ENCODE data around the gene GPHB5.
A peak's percentile ranks its signal among the peaks of the same experiment; 100 is the strongest.
"Not testable (repeated sequence)": the region's sequence is repeated elsewhere in the genome, so short reads cannot be mapped to it uniquely, and the experiment has no call there.

The GPHB5 gene

DNA sequence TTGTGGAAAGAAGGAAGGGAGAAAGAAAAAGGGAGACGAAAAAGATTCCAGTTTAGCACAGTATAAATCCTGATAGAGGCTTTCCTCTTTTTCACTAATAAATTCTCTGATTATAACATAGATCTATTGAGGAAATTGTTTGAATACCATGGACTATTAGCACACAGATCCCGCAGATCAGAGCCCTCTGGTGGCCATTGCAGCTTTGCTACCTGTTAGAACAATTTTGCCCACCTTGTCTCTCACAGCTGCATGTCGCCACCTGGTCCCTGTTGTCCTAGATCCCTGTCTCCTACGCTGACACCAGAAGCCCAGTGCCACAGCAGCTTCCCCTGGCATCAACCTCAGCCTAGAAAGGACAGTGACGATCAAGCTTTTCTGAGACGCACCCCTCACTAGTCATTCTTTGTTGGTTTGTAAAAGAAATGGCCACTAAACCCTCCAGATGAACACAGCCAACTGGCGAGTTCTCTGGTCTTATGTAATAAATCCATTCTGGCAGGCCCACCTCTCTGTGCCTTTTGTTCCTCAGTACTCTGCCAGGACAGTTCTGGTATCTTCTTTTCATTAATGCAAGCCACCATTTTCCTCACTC is 9.9 kb downstream of the GPHB5 start:
- no peak overlapping the region for H3K4me3 ChIP-seq (ENCODE audit: low read depth, low read length)
- no peak for DNase-seq (ENCODE audit: low read depth)
- TF ChIP-seq, protein P1, sequence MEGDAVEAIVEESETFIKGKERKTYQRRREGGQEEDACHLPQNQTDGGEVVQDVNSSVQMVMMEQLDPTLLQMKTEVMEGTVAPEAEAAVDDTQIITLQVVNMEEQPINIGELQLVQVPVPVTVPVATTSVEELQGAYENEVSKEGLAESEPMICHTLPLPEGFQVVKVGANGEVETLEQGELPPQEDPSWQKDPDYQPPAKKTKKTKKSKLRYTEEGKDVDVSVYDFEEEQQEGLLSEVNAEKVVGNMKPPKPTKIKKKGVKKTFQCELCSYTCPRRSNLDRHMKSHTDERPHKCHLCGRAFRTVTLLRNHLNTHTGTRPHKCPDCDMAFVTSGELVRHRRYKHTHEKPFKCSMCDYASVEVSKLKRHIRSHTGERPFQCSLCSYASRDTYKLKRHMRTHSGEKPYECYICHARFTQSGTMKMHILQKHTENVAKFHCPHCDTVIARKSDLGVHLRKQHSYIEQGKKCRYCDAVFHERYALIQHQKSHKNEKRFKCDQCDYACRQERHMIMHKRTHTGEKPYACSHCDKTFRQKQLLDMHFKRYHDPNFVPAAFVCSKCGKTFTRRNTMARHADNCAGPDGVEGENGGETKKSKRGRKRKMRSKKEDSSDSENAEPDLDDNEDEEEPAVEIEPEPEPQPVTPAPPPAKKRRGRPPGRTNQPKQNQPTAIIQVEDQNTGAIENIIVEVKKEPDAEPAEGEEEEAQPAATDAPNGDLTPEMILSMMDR (IDR thresholded peaks at IDR 0.05; ENCODE audit: low read depth, low read length, missing control alignments) = peak; percentile 74

GRCh38 chr14:63304429-63304828 is 14.3 kb downstream of the GPHB5 start:
- not testable (repeated sequence) for H3K4me3 ChIP-seq (ENCODE audit: low read depth, low read length); DNase-seq (ENCODE audit: low read depth)

GRCh38 chr14:63301891-63302534 is 16.7 kb downstream of the GPHB5 start:
- H3K4me3 ChIP-seq (ENCODE audit: low read depth, low read length) = no peak overlapping the region
- TF ChIP-seq, protein P1 (IDR thresholded peaks at IDR 0.05; ENCODE audit: low read depth, low read length, missing control alignments) = no peak
- DNase-seq (ENCODE audit: low read depth) = no peak

GRCh38 chr14:63300854-63301253 is 17.9 kb downstream of the GPHB5 start:
- DNase-seq (ENCODE audit: low read depth) = no peak
- TF ChIP-seq, protein P1 (IDR thresholded peaks at IDR 0.05; ENCODE audit: low read depth, low read length, missing control alignments) = no peak
- H3K4me3 ChIP-seq (ENCODE audit: low read depth, low read length) = no peak overlapping the region

GRCh38 chr14:63299351-63300110 is 19.2 kb downstream of the GPHB5 start:
- H3K4me3 ChIP-seq (ENCODE audit: low read depth, low read length) = no peak overlapping the region
- TF ChIP-seq, protein P1 (IDR thresholded peaks at IDR 0.05; ENCODE audit: low read depth, low read length, missing control alignments) = no peak
- no peak for DNase-seq (ENCODE audit: low read depth)

GRCh38 chr14:63297372-63298063 is 21.2 kb downstream of the GPHB5 start:
- DNase-seq (ENCODE audit: low read depth) = no peak
- H3K4me3 ChIP-seq (ENCODE audit: low read depth, low read length) = no peak overlapping the region
- TF ChIP-seq, protein P1 (IDR thresholded peaks at IDR 0.05; ENCODE audit: low read depth, low read length, missing control alignments) = no peak

DNA sequence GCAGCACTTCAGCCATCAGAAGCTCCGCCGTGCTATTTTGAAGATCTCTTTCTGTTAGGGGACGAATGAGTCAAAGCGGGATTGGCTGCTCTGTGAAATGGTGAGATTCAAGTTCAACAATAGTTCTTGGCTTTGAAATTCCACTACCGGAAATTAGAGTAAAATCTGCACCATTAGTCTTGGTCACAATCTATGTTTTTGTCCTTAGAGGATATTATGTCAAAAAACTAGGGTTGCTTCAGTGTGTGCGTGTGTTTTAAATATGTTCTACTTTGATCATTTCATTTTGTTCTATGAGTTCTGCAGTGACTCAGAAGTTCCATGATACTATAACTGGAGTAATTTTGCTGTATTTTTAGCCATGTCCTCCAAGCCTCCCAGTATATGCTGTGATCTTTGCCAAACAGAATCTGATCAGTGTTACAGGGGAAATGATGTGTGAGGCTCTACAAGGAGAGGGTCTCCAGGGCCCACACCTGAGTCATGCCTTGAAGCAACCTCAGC is 22.6 kb downstream of the GPHB5 start:
- TF ChIP-seq, protein P1 (IDR thresholded peaks at IDR 0.05; ENCODE audit: low read depth, low read length, missing control alignments) = no peak
- no peak for DNase-seq (ENCODE audit: low read depth)
- no peak overlapping the region; the same call in 1 of the 2 replicates for H3K4me3 ChIP-seq (ENCODE audit: low read depth, low read length)
